Liver (tissue), 9 donors: Measurements from ENCODE around the gene ZNF134. TPM values are rescaled to one million over a fixed set of nuclear protein-coding genes. Genes with fewer than 3 reads are reported as not detected.

Experiments
- DNase-seq: peaks from one replicate; pipeline ENCODE4 v3.0.0-alpha.2; 2017; ENCODE audit warnings: low spot score
- H3K27ac ChIP-seq, 2 donors: one replicate each; pipeline ENCODE4 v1.7.0; 2013; ENCODE audit warnings: inconsistent platforms in 2 of 2, low read length in 2 of 2, control low read depth in 1 of 2, low read depth in 1 of 2, mild to moderate bottlenecking in 1 of 2
- H3K27me3 ChIP-seq, 4 donors: one replicate each; pipeline versions ENCODE4 v1.6.1 to v1.7.0; 2013; ENCODE audit warnings: low read length in 3 of 4, inconsistent platforms in 1 of 4, mild to moderate bottlenecking in 1 of 4, moderate library complexity in 1 of 4; ENCODE audit not compliant: control insufficient read depth in 4 of 4, insufficient read depth in 4 of 4
- H3K36me3 ChIP-seq, 4 donors: one replicate each; pipeline versions ENCODE4 v1.6.1 to v1.7.0; 2013; ENCODE audit warnings: low read length in 3 of 4, mild to moderate bottlenecking in 3 of 4, low read depth in 1 of 4, moderate library complexity in 1 of 4; ENCODE audit not compliant: control insufficient read depth in 4 of 4, insufficient read depth in 3 of 4
- H3K4me1 ChIP-seq, 4 donors: one replicate each; pipeline versions ENCODE4 v1.6.1 to v1.7.0; 2013; ENCODE audit warnings: low read length in 3 of 4, mild to moderate bottlenecking in 3 of 4, moderate library complexity in 1 of 4; ENCODE audit not compliant: control insufficient read depth in 4 of 4, insufficient read depth in 4 of 4
- H3K4me3 ChIP-seq, 3 donors: one replicate each; pipeline versions ENCODE4 v1.6.1 to v1.7.0; 2013; ENCODE audit warnings: low read length in 3 of 3, control low read depth in 1 of 3, low read depth in 1 of 3, mild to moderate bottlenecking in 1 of 3
- H3K9ac ChIP-seq, 2 donors: one replicate each; pipeline ENCODE4 v1.7.0; 2013; ENCODE audit warnings: low read length in 2 of 2, mild to moderate bottlenecking in 2 of 2, moderate library complexity in 2 of 2, control low read depth in 1 of 2, low read depth in 1 of 2
- H3K9me3 ChIP-seq, 4 donors: one replicate each; pipeline versions ENCODE4 v1.6.1 to v1.7.0; 2013; ENCODE audit warnings: low read length in 3 of 4; ENCODE audit not compliant: control insufficient read depth in 4 of 4
- ATF3 ChIP-seq: IDR thresholded peaks from 2 replicates; pipeline ENCODE4 v1.6.1; 2016; ENCODE audit warnings: antibody characterized with exemption
- EGR1 ChIP-seq, 2 donors: IDR thresholded peaks; 2 replicates each; pipeline ENCODE4 v1.6.1; 2016 to 2018; ENCODE audit warnings: antibody characterized with exemption in 2 of 2, low read depth in 2 of 2
- FOXA1 ChIP-seq: IDR thresholded peaks from 2 replicates; pipeline ENCODE4 v1.6.1; 2016; ENCODE audit warnings: antibody characterized with exemption
- FOXA2 ChIP-seq: IDR thresholded peaks from 2 replicates; pipeline ENCODE4 v1.6.1; 2016; ENCODE audit warnings: antibody characterized with exemption
- GABPA ChIP-seq, 2 donors: IDR thresholded peaks in 1 of 2; conservative IDR thresholded peaks in 1 of 2; 2 replicates each; pipeline ENCODE4 v1.6.1; 2016; ENCODE audit warnings: antibody characterized with exemption in 2 of 2, mild to moderate bottlenecking in 1 of 2, moderate library complexity in 1 of 2
- HNF4A ChIP-seq, 2 donors: conservative IDR thresholded peaks; 2 replicates each; pipeline ENCODE4 v1.6.1; 2016; ENCODE audit warnings: antibody characterized with exemption in 2 of 2, mild to moderate bottlenecking in 2 of 2
- HNF4G ChIP-seq: IDR thresholded peaks from 2 replicates; pipeline ENCODE4 v1.6.1; 2016; ENCODE audit warnings: antibody characterized with exemption
- JUND ChIP-seq, 2 donors: IDR thresholded peaks; 2 replicates each; pipeline ENCODE4 v1.6.1; 2016; ENCODE audit warnings: antibody characterized with exemption in 2 of 2
- NR2F2 ChIP-seq: IDR thresholded peaks from 2 replicates; pipeline ENCODE4 v1.6.1; 2016; ENCODE audit warnings: antibody characterized with exemption
- RAD21 ChIP-seq, 2 donors: IDR thresholded peaks; 2 replicates each; pipeline ENCODE4 v1.6.1; 2016; ENCODE audit warnings: antibody characterized with exemption in 2 of 2, mild to moderate bottlenecking in 2 of 2
- REST ChIP-seq: IDR thresholded peaks from 2 replicates; pipeline ENCODE4 v1.6.1; 2016; ENCODE audit warnings: antibody characterized with exemption, mild to moderate bottlenecking
- RXRA ChIP-seq, 2 donors: IDR thresholded peaks; 2 replicates each; pipeline ENCODE4 v1.6.1; 2017 to 2018; ENCODE audit warnings: antibody characterized with exemption in 2 of 2, mild to moderate bottlenecking in 1 of 2
- SP1 ChIP-seq: IDR thresholded peaks from 2 replicates; pipeline ENCODE4 v1.6.1; 2018; ENCODE audit warnings: antibody characterized with exemption, mild to moderate bottlenecking
- TAF1 ChIP-seq: conservative IDR thresholded peaks from 2 replicates; pipeline ENCODE4 v1.6.1; 2016; ENCODE audit warnings: antibody characterized with exemption, mild to moderate bottlenecking
- YY1 ChIP-seq: IDR thresholded peaks from 2 replicates; pipeline ENCODE4 v1.6.1; 2016; ENCODE audit warnings: antibody characterized with exemption, mild to moderate bottlenecking
- ZBTB33 ChIP-seq: IDR thresholded peaks from 2 replicates; pipeline ENCODE4 v1.6.1; 2016; ENCODE audit warnings: antibody characterized with exemption
- WGBS: extraction: QIAGEN DNeasy Blood & Tissue Kit; methylation state at CpG from one replicate; pipeline ENCODE4 v1.1.7; 2013; 5-methylcytosine and 5-hydroxymethylcytosine counted together
- polyA plus RNA-seq, 2 donors: library from polyadenylated mRNA; stranded (reverse) in 1 of 2; unstranded in 1 of 2; fragments of 200-250 nt in 1 of 2; fragments of >200 nt in 1 of 2; fragmentation: Nextera tagmentation in 1 of 2; extraction: Ambion mirVana in 1 of 2; gene quantifications; one replicate each; pipeline versions ENCODE4 v1.2.1 to v1.2.3, GENCODE V29; 2013 to 2015
- total RNA-seq, 2 donors: library from RNA; depleted of rRNA; stranded (reverse); fragments of >200 nt; gene quantifications; one replicate each; pipeline ENCODE4 v1.2.3, GENCODE V29; 2014
- TF ChIP-seq, protein P1 (sequence below): fragments of 150-350 bp; IDR thresholded peaks from 2 replicates; pipeline ENCODE4 v1.5.1; 2017; ENCODE audit warnings: improper control_type of control experiment, low read depth, low read length; ENCODE audit not compliant: missing input control
- TF ChIP-seq, protein P2 (sequence below): IDR thresholded peaks from 2 replicates; pipeline ENCODE4 v1.6.1; 2016; ENCODE audit warnings: antibody characterized with exemption
- donor health status: healthy.
- donor health status: healthy.
- donor health status: healthy.
- donor health status: healthy.
- donor health status: healthy.

The ZNF134 gene
- total and polyA plus RNA-seq, 4 donors = 1.5 to 12.1 (median 5.4) TPM

DNA sequence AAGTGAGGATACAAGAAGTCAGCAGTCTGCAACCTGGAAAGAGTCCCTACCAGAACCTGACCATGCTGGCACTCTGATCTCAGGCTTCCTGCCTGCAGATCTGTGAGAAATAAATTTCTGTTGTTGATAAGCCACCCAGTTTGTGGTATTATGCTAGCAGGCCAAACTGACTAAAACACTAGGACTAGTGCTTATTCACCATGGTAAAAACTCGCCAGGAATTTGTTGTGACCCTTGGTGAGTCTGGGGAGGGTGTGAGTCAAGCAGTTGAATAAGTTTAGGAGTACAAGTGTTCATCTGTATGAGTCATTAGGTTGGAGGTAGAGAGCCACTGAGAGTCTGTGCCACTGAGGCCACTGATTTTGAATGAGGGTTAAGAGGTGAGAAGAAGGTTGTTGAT lies 26.5 kb upstream of the ZNF134 start:
- 95% methylated on average over 1 of the region's 1 CpG for WGBS
- DNase-seq = no peak
- H3K9ac ChIP-seq = no peak overlapping the region
- H3K36me3 ChIP-seq = peaks cover 3 to 23% (median 9%) of the 10 kb centered on the region in 4 donors
- no peak overlapping the region for H3K27ac ChIP-seq
- no peak for TF ChIP-seq HNF4G
- TF ChIP-seq ATF3 = no peak
- TF ChIP-seq ZBTB33 = no peak
- no peak for TF ChIP-seq GABPA (IDR thresholded peaks at IDR 0.05 in 1 of 2, conservative IDR thresholded peaks at IDR 0.05 in 1 of 2)
- no peak for TF ChIP-seq SP1
- no peak for TF ChIP-seq RXRA (IDR thresholded peaks at IDR 0.05)
- no peak for TF ChIP-seq EGR1 (IDR thresholded peaks at IDR 0.05; ENCODE audit: low read depth in 2 of 2)
- TF ChIP-seq, protein P1, sequence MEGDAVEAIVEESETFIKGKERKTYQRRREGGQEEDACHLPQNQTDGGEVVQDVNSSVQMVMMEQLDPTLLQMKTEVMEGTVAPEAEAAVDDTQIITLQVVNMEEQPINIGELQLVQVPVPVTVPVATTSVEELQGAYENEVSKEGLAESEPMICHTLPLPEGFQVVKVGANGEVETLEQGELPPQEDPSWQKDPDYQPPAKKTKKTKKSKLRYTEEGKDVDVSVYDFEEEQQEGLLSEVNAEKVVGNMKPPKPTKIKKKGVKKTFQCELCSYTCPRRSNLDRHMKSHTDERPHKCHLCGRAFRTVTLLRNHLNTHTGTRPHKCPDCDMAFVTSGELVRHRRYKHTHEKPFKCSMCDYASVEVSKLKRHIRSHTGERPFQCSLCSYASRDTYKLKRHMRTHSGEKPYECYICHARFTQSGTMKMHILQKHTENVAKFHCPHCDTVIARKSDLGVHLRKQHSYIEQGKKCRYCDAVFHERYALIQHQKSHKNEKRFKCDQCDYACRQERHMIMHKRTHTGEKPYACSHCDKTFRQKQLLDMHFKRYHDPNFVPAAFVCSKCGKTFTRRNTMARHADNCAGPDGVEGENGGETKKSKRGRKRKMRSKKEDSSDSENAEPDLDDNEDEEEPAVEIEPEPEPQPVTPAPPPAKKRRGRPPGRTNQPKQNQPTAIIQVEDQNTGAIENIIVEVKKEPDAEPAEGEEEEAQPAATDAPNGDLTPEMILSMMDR = no peak
- TF ChIP-seq, protein P2, sequence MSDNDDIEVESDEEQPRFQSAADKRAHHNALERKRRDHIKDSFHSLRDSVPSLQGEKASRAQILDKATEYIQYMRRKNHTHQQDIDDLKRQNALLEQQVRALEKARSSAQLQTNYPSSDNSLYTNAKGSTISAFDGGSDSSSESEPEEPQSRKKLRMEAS = no peak
- TF ChIP-seq NR2F2 = no peak
- no peak for TF ChIP-seq JUND (IDR thresholded peaks at IDR 0.05)
- TF ChIP-seq FOXA1 = no peak
- no peak for TF ChIP-seq FOXA2
- no peak for TF ChIP-seq YY1
- TF ChIP-seq RAD21 (IDR thresholded peaks at IDR 0.05) = no peak
- TF ChIP-seq REST = no peak
- TF ChIP-seq TAF1 = no peak
- no peak for TF ChIP-seq HNF4A (conservative IDR thresholded peaks at IDR 0.05)
- no peaks in the 10 kb centered on the region for H3K27me3 ChIP-seq
- H3K9me3 ChIP-seq = peaks cover 45 to 78% (median 62%) of the 10 kb centered on the region in 4 donors
- peak overlapping the region in 1 of 3 donors; percentile 15 for H3K4me3 ChIP-seq
- H3K4me1 ChIP-seq = peaks cover 0 to 3% (median 0%) of the 10 kb centered on the region in 4 donors
